ENCODE data around the gene OPCML.

Gene OPCML

GRCh38 chr11:132935383-132935782, 596.9 kb downstream of the OPCML start:
- CTCF ChIA-PET, result no interaction called here
- TF ChIP-seq CTCF (IDR thresholded peaks at IDR 0.05; ENCODE audit: control extremely low read depth, extremely low read depth, low read depth, missing control alignments), result no peak
- POLR2A ChIA-PET, result no interaction called here
- no peak for DNase-seq (ENCODE audit: extremely low spot score)

GRCh38 chr11:132933703-132934102, 598.6 kb downstream of the OPCML start:
- CTCF ChIA-PET, result no interaction called here
- DNase-seq (ENCODE audit: extremely low spot score), result no peak
- TF ChIP-seq CTCF (IDR thresholded peaks at IDR 0.05; ENCODE audit: control extremely low read depth, extremely low read depth, low read depth, missing control alignments), result no peak
- POLR2A ChIA-PET, result no interaction called here

GRCh38 chr11:132925825-132926469, 606.4 kb downstream of the OPCML start:
- no peak for TF ChIP-seq CTCF (IDR thresholded peaks at IDR 0.05; ENCODE audit: control extremely low read depth, extremely low read depth, low read depth, missing control alignments)
- no peak for DNase-seq (ENCODE audit: extremely low spot score)
- POLR2A ChIA-PET, result no interaction called here
- CTCF ChIA-PET, result interaction anchor here (3.5 kb wide), 1 partner anchor 14 kb away, joined by 22 read pairs; no protein-coding TSS in a partner anchor

GRCh38 chr11:132921597-132921996, 610.7 kb downstream of the OPCML start:
- ChIA-PET CTCF (no interaction called here), POLR2A (no interaction called here)
- no peak for TF ChIP-seq CTCF (IDR thresholded peaks at IDR 0.05; ENCODE audit: control extremely low read depth, extremely low read depth, low read depth, missing control alignments)
- no peak for DNase-seq (ENCODE audit: extremely low spot score)

- no peak for TF ChIP-seq CTCF (IDR thresholded peaks at IDR 0.05; ENCODE audit: control extremely low read depth, extremely low read depth, low read depth, missing control alignments)
- DNase-seq (ENCODE audit: extremely low spot score), result no peak
- ChIA-PET CTCF (no interaction called here), POLR2A (no interaction called here)
These were observed 611.7 kb downstream of the OPCML start for GRCh38 chr11:132920451-132921096.

GRCh38 chr11:132914600-132914999, 617.7 kb downstream of the OPCML start:
- ChIA-PET CTCF (no interaction called here), POLR2A (no interaction called here)

More at GRCh38 chr11:132914600-132914999, 617.7 kb downstream of the OPCML start:
- no peak for TF ChIP-seq CTCF (IDR thresholded peaks at IDR 0.05; ENCODE audit: control extremely low read depth, extremely low read depth, low read depth, missing control alignments)
- DNase-seq (ENCODE audit: extremely low spot score), result no peak
